Activated T-cell treated with anti-CD3 and anti-CD28 coated beads, Interleukin-2, amount 50 U/mL, for 4 hours (primary cell): ENCODE data around the gene NUCB2. TPM values are rescaled to one million over a fixed set of nuclear protein-coding genes. Genes with fewer than 3 reads are reported as not detected.
A peak's percentile ranks its signal among the peaks of the same experiment; 100 is the strongest.

Source experiments
- ATAC-seq, 2 donors: fragments of 200-7000 bp; cut with Tn5 transposase; one replicate each; pipeline ENCODE4 v1.10.0; 2021
- DNase-seq: peaks from one replicate; pipeline ENCODE4 v3.0.0-alpha.2; 2020
- H3K27me3 Mint-ChIP-seq: one replicate; pipeline ENCODE4 v1.8.0; 2021; ENCODE audit warnings: low read depth, mixed read lengths
- H3K36me3 Mint-ChIP-seq: one replicate; pipeline ENCODE4 v1.8.0; 2022; ENCODE audit warnings: mixed read lengths; ENCODE audit not compliant: insufficient read depth
- H3K4me1 Mint-ChIP-seq: one replicate; pipeline ENCODE4 v1.8.0; 2021; ENCODE audit warnings: low read depth, mixed read lengths
- H3K4me3 Mint-ChIP-seq: one replicate; pipeline ENCODE4 v1.8.0; 2021; ENCODE audit warnings: mild to moderate bottlenecking, moderate library complexity, mixed read lengths
- H3K9me3 Mint-ChIP-seq: one replicate; pipeline ENCODE4 v1.8.0; 2021; ENCODE audit warnings: mixed read lengths
- total RNA-seq, 3 donors: library from RNA; stranded (reverse); gene quantifications; one replicate each; pipeline ENCODE4 v1.2.1, GENCODE V29; 2021

NUCB2 gene
- total RNA-seq, 3 donors from 2014 or later: 18.5 to 22.3 (median 19.6) TPM

DNA sequence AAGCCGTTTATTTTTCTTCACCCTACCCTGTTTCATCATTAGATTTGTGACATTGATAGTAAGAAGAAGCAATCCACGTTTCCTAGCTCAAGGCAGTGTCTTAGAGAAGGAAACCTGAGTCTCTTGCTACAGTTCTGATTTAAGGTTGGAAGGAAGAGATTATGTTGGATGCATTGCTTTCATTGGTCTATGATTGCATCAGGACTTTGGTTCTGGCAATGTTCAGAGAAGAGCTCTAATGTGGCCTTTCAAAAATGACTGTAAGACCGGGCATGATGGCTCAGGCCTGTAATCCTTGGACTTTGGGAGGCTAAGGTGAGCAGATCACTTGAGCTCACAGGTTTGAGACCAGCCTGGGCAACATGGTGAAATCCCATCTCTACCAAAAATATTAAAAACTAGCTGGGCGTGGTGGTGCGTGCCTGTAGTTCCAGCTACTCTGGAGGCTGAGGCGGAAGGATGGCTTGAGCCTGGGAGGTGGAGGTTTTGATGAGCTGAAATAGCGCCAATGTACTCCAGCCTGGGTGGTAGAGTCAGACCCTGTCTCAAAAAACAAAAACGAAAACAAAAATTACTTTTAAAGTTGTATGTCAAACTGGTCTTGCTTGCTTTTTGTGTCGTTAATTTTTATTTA lies 4.1 kb downstream of the NUCB2 start:
- H3K9me3 Mint-ChIP-seq: no peaks in the 10 kb centered on the region

DNA sequence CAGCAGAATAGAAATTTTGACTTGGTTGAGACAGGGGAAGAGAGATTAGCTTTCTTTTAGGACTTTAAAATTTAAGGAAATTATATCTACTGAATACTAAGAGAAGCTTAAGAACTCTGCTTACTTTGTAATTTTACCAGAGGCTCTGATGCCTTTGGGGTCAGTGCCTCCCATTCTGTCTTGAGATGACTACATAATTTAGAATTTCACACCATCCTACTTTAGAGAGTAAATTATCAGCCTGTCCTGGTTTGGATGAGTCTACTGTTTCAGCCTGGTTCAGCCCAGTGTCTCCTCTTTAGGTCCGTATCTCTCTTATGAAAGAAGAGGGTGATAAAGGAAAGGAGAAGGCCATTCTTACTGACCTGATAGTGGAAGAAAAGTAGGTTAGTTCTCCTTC lies 9.8 kb downstream of the NUCB2 start:
- Mint-ChIP-seq H3K27me3 (no peaks in the 10 kb centered on the region), H3K4me1 (peaks cover 39% of the 10 kb centered on the region), H3K4me3 (no peak overlapping the region), H3K9me3 (no peaks in the 10 kb centered on the region), H3K36me3 (peaks cover 5% of the 10 kb centered on the region)
- ATAC-seq: peak; percentile 30 to 58
- DNase-seq: no peak

More for the DNA sequence above, 4.1 kb downstream of the NUCB2 start:
- DNase-seq (no peak), ATAC-seq (no peak)
- Mint-ChIP-seq H3K27me3 (no peaks in the 10 kb centered on the region), H3K4me1 (peaks cover 52% of the 10 kb centered on the region), H3K4me3 (peak overlapping the region; percentile 21), H3K36me3 (no peaks in the 10 kb centered on the region)

DNA sequence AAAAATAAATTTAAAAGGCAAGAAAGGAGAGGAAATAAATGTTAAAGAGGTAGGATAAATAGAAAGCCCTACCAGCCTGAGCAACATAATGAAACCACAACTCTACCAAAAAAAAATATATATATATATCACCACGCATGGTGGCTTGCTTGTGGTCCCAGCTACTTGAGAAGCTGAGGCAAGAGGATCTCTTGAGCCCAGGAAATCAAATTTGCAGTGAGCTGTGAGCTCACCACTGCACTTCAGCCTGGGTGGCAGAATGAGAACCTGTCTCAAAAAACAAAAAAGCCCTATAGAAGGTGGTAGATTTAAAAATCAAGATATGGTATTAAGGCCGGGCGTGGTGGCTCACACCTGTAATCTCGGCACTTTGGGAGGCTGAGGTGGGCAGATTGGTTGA lies 10.5 kb downstream of the NUCB2 start:
- no peaks in the 10 kb centered on the region for H3K9me3 Mint-ChIP-seq
- no peak for ATAC-seq
- H3K4me1 Mint-ChIP-seq: peaks cover 36% of the 10 kb centered on the region
- peaks cover 5% of the 10 kb centered on the region for H3K36me3 Mint-ChIP-seq
- H3K4me3 Mint-ChIP-seq: no peak overlapping the region
- H3K27me3 Mint-ChIP-seq: no peaks in the 10 kb centered on the region
- no peak for DNase-seq

DNA sequence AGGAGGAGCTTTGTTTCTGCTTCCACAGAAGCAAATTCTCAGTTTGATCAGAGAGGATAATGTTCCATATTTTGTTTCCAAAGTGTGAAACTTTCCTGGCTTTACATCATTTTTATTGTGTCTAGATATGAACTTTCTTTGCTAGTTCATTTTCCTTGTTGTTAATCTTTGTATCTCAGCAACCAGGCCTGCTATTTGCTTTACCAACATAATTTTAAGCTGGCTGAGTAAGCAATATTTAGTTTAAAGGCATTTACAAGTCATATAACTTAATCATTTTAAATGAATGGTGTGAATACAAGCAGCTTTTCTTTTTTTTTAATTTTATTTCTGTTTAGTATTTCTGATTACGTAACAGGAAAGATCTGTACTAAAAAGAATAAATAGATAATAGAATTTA lies 15.2 kb downstream of the NUCB2 start:
- Mint-ChIP-seq H3K36me3 (peaks cover 5% of the 10 kb centered on the region), H3K27me3 (no peaks in the 10 kb centered on the region), H3K4me3 (no peak overlapping the region), H3K4me1 (peaks cover 25% of the 10 kb centered on the region), H3K9me3 (no peaks in the 10 kb centered on the region)
- ATAC-seq: no peak
- DNase-seq: no peak

DNA sequence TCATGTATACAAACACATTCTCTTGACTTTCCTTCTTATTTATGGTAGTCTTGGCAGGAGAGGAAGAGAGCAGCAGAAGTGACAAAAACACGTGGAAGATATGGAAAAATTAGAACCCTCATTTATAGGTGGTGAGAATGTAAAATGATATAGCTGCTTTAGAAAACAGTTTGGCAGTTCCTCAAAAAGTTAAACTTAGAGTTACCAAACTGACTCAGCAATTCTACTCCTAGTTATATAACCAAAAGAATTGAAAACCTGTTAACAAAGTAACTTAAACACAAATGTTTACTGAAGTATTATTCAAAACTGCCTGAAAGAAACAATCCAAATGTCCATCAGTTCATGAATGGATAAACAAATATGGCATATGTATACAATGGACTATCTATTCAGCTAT lies 16.8 kb downstream of the NUCB2 start:
- Mint-ChIP-seq H3K9me3 (no peaks in the 10 kb centered on the region), H3K4me3 (no peak overlapping the region), H3K4me1 (peaks cover 31% of the 10 kb centered on the region), H3K27me3 (no peaks in the 10 kb centered on the region), H3K36me3 (peaks cover 10% of the 10 kb centered on the region)
- ATAC-seq: no peak
- DNase-seq: no peak

DNA sequence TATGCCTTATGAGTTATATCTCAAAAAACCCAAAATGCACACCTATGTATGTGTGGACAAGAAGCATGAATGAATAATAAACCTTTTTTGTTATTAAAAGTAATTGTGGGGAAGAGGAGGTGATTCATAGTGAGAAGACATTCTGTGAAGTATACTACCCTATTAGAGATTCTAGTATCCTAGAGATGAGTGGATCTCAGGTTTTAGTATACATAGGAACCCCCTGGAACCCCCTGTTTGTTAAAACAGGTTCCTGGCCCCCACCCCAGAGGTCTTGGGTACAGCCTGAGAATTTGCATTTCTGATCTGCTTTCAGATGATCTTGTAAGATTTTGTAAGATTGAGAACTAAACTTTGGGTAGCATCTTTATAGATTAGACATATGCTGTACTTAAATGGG lies 17.5 kb downstream of the NUCB2 start:
- DNase-seq: no peak
- H3K9me3 Mint-ChIP-seq: no peaks in the 10 kb centered on the region
- H3K4me3 Mint-ChIP-seq: no peak overlapping the region
- H3K36me3 Mint-ChIP-seq: peaks cover 11% of the 10 kb centered on the region
- peak; percentile 47 to 53 for ATAC-seq
- H3K4me1 Mint-ChIP-seq: peaks cover 36% of the 10 kb centered on the region
- H3K27me3 Mint-ChIP-seq: no peaks in the 10 kb centered on the region

DNA sequence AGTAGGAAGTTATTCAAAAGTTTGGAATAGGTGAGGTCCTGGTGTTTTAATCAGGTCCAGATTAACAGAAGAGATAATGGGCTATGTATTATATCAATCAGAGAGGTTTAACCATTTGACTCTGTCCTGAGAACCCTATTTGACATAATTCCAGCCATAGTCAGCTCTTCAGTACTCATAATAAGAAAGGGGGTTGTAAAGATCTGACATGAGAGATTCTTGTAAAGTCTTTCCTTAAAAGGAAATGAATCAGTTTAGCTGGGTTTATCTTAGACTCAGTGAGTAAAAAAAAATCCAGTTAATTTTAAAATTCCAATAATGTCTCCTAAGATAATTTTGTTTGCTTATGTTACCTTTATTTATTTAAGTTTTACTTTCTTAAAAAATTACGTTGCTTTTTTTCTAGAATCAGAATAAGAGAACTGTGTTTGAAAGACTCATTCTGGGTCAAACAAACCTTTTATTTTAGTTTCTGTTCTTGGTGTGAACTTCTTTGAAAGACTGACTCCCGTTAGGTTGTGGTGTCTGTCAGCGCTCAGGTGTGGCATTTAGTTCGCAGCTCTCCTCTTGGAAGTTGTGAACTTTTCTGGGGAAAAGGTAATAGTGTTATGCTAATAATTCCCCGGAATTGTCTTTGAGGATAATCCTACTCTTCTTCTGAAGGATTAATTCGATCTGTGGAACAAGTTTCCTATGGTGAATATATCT lies 20.5 kb downstream of the NUCB2 start:
- H3K27me3 Mint-ChIP-seq: no peaks in the 10 kb centered on the region
- no peaks in the 10 kb centered on the region for H3K9me3 Mint-ChIP-seq
- H3K36me3 Mint-ChIP-seq: peaks cover 12% of the 10 kb centered on the region
- H3K4me3 Mint-ChIP-seq: peak overlapping the region; percentile 28
- DNase-seq (no peak), ATAC-seq (peak; percentile 55 to 66)
- H3K4me1 Mint-ChIP-seq: peaks cover 33% of the 10 kb centered on the region

DNA sequence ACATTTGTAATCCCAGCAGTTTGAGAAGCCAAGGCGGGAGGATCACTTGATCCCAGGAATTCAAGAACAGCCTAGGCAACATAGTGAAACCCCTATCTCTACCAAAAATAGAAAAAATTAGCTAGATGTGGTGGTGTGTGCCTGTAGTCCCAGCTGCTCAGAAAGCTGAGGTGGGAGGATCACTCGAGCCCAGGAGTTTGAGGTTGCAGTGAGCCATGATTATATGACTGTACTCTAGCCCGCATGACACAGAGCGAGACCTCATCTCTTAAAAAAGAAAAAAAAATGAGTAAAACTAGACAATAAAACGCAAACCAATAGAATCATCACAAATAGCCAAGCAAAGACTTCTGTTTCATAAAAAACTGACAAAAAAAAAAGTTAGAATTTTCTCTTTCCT lies 21.8 kb downstream of the NUCB2 start:
- ATAC-seq: peak; percentile 91
- Mint-ChIP-seq H3K27me3 (no peaks in the 10 kb centered on the region), H3K4me3 (no peak overlapping the region), H3K9me3 (no peaks in the 10 kb centered on the region), H3K36me3 (peaks cover 10% of the 10 kb centered on the region), H3K4me1 (peaks cover 31% of the 10 kb centered on the region)
- no peak for DNase-seq

DNA sequence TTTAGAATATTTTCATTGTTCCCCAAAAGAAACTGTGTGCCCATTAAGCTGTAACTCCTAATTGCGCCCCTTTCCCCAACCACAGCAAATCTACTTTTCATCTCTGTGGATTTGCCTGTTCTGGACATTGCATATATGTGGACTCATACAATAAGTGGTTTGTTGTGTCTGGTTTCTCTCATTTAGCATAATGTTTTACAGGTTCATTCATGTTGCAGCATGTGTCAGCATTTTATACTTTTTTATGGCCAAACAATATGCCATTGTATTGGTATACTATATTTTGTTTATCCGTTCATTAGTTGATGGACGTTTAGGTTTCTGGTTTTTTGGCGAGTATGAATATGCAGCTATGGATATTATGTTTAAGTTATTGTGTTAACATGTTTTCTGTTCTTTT lies 23.8 kb downstream of the NUCB2 start:
- Mint-ChIP-seq H3K4me3 (no peak overlapping the region), H3K36me3 (peaks cover 13% of the 10 kb centered on the region), H3K27me3 (no peaks in the 10 kb centered on the region), H3K4me1 (peaks cover 22% of the 10 kb centered on the region), H3K9me3 (no peaks in the 10 kb centered on the region)
- DNase-seq (no peak), ATAC-seq (no peak)

DNA sequence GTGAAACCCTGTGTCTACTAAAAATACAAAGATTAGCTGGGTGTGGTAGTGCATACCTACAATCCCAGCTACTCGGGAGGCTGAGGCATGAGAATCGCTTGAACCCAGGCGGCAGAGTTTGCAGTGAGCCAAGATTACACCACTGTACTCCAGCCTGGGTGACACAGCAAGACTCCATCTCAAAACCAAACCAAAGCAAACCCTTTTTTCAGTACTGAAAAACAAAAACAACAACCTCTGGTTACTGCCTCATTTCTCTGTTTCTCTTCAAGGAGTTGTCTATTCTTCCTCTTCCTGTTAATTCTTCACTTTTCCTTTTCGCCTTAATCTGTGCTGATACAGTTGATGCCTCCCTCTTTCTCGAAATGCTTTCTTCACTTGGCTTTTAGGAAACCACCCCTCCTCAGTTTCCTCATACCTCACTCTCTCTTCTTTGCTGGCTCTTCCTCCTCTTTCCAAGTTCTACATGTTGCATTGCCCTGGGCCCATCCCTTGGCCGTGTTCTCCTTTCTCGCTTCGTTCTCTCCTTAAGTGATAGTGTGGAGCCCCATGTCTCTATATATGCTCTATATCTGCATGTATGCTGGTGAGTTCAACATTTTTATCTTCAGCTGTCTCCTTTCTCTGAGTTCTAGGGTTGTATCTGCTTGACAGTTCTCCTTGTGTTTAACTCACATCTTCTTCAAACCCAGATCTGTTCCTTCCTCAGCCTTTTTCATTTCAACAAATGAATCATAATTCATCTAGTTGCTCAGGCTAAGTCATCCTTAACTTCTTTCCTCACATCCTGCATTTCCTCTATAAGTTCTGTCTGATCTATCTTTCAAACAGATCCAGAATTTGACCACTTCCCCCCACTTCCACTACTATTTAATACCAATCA lies 37.1 kb downstream of the NUCB2 start:
- DNase-seq (no peak), ATAC-seq (no peak)

DNA sequence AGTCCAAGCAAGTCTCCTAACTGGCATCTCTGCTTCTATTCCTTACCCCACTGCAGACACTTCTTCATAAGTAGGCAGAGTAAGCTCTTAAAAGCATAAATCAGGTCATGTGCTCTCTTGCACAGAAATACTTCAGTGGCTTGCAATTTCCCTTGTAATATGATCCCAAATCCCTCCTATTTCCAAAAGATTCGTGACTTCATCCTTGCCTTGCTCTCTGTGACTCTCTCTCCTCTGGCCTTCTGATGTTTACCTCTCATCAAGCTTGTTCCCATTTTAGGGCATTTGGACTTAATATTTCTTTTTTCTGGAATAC lies 37.7 kb downstream of the NUCB2 start:
- Mint-ChIP-seq H3K4me3 (no peak overlapping the region), H3K27me3 (no peaks in the 10 kb centered on the region), H3K9me3 (no peaks in the 10 kb centered on the region), H3K4me1 (no peaks in the 10 kb centered on the region), H3K36me3 (peaks cover 19% of the 10 kb centered on the region)
- no peak for ATAC-seq
- DNase-seq: no peak

More for the DNA sequence above, 37.1 kb downstream of the NUCB2 start:
- Mint-ChIP-seq H3K4me3 (no peak overlapping the region), H3K36me3 (peaks cover 17% of the 10 kb centered on the region), H3K4me1 (no peaks in the 10 kb centered on the region), H3K27me3 (no peaks in the 10 kb centered on the region), H3K9me3 (no peaks in the 10 kb centered on the region)

DNA sequence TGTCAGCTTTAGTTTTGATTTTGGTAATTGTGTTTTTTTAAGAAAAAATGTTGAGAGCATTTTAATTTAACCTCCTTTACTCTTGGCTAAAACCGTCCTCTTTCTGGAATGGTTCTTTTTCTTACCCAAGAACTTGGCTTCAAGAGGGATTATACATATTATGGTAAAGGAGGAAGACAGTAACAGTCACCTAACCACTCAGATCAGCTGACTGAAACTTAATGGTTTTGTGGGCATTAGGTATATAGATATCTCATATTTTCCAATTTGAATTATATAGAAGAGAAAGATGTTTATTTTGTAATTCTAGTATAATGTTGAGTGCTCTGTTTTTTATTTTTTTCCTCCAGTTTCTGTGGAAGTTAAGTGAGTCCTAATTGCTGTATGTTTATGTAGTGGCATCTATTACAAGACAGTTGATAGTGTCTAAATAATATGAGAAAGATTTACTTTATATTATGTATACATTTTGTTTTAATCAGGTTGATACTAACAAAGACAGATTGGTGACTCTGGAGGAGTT lies 38.4 kb downstream of the NUCB2 start:
- ATAC-seq: peak in 1 of 2 donors; percentile 21
- Mint-ChIP-seq H3K27me3 (no peaks in the 10 kb centered on the region), H3K4me1 (no peaks in the 10 kb centered on the region), H3K36me3 (peaks cover 22% of the 10 kb centered on the region), H3K4me3 (no peak overlapping the region), H3K9me3 (no peaks in the 10 kb centered on the region)
- no peak for DNase-seq

DNA sequence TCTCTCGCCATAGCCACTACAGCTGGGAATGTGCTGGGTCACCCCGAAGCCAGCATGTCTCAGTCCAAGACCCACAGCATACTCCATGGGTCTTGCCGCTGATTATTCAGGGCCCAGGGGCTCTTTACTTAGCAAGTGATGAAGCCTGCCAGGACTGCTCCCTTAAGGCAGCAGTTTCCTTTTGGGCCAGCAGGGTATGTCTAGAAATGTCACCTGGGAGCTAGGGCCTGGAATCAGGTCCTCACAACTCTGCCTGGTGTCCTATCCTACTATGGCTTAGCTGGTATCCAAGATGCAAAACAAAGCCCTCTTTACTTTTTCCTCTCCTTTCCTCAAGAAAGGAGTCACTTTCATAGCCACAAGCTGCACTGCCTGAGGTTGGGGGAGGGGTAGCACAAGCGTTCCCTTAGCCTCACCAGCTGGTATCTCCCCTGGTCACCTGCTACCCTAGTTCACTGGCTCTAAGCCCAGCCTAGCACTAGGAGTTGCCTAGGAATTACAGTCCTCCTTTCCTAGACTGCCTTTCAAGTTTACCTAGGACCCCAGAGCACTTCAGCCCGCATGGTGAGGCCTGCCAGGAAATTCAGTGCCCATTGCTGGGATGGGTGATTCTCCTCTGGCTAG lies 52.4 kb downstream of the NUCB2 start:
- Mint-ChIP-seq H3K9me3 (no peaks in the 10 kb centered on the region), H3K4me3 (no peak overlapping the region), H3K4me1 (peaks cover 9% of the 10 kb centered on the region), H3K36me3 (peaks cover 42% of the 10 kb centered on the region), H3K27me3 (no peaks in the 10 kb centered on the region)
- ATAC-seq (no peak), DNase-seq (no peak)

DNA sequence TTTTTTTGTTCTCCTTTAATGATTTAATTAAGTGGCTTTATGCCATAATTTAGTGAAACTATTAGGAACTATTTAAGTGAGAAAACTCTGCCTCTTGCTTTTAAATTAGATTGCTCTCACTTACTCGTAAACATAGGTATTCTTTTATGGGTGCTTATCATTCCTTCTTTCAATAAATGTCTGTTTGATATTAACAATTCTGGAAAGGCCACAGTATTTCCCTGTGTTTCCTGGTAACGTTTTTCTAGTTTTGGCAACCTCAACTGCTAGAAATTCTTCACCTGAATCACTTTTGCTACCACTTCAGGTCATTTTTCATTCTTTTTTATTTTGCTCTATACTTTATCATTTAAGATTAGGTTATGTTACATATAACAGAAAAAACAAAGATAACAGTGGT lies 55.1 kb downstream of the NUCB2 start:
- Mint-ChIP-seq H3K9me3 (no peaks in the 10 kb centered on the region), H3K36me3 (peaks cover 31% of the 10 kb centered on the region), H3K4me3 (no peak overlapping the region), H3K27me3 (no peaks in the 10 kb centered on the region), H3K4me1 (peaks cover 10% of the 10 kb centered on the region)
- ATAC-seq (no peak), DNase-seq (no peak)
